Activated CD4-positive, CD25-positive, alpha-beta regulatory T cell treated with anti-CD3 and anti-CD28 coated beads, Interleukin-2, amount 50 U/mL, for 16 hours (primary cell): ENCODE results near the gene MEIKIN.
"Not testable (repeated sequence)": the region's sequence is repeated elsewhere in the genome, so short reads cannot be mapped to it uniquely, and the experiment has no call there.

ENCODE experiments used
- DNase-seq: peaks from one replicate; pipeline ENCODE4 v3.0.0-alpha.2; 2020; ENCODE audit warnings: low read depth, low spot score

The MEIKIN gene

DNA sequence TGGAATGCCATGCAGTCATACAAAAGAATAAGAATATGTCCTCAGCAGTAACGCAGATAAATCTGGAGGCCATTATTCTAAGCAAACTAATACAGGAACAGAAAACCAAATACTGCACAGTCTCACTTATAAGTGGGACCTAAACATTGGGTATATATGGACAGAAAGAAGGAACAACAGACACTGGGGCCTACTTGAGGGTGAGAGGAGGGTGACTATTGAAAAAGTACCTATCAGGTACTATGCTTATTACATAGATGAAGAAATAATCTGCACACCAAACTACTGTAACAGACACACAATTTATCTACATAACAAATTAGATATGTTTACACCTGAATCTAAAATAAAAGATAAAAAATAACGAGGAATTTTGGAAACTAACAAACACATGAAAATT is 38.8 kb downstream of the MEIKIN start:
- no peak for DNase-seq

DNA sequence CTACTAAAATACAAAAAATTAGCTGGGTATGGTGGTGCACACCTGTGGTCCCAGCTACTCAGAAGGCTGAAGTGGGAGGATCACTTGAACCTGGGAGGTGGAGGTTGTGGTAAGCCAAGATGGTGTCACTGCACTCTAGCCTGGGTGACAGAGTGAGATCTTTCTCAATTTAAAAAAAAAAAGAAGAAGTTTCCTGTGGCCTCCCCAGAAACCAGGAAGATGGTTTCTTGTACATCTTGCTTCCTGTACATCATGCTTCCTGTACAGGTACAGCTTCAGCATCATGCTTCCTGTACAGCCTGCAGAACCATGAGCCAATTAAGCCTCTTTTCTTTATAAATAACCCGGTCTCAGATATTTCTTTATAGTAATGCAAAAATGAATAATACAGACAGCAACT is 43.2 kb downstream of the MEIKIN start:
- not testable (repeated sequence) for DNase-seq

GRCh38 chr5:131899686-131900085 is 45.8 kb downstream of the MEIKIN start:
- no peak for DNase-seq

DNA sequence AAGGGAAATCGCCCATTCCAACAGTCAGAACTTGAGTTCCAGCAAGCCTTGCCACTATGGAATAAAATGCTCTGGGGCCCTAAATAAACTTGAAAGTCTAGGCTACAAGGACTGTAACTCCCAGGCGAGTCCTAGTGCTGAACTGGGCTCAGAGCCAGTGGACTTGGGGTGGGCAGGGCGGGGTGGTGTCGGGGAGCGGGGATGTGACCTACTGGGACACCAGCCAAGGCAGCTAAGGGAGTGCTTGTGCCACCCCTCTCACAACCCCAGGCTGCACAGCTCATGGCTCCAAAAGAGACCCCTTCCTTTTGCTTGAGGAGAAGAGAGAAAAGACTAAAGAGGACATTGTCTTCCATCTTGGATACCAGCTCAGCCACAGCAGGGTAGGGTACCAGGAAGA is 61.5 kb downstream of the MEIKIN start:
- DNase-seq: no peak

DNA sequence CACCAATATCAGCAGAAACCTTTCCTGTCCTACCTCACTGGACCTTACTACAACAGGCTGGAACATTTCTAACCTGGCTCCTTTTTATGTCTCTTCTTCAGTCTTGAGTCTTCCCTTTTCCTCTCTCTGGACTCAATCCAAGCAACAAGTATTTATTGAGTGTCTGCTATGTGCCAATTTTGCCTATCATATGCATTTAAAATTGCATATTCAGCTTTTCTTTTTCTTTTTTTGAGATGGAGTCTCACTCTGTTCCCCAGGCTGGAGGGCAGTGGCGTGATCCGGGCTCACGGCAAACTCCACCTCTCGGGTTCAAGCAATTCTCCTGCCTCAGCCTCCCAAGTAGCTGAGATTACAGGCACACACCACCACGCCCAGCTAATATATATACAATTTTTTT is 65.8 kb downstream of the MEIKIN start:
- no peak for DNase-seq

DNA sequence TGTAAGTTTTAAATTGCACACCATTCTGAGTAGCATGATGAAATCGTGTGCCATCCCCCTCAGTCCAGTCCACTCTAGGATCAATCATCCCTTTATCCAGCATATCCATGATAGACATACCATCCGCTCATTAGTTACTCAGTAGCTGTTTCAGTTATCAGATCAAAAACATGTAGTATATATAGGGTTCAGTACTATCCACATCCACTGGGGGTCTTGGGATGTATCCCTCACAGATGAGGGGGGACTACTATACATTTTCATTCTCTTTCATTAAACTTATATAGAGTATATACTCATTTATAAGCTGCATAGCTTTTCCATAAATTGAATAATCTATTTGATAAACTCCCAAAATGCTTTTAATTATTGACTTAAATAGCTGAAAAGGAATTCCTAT is 67.6 kb downstream of the MEIKIN start:
- no peak for DNase-seq

- DNase-seq: not testable (repeated sequence)
These were observed 74.2 kb downstream of the MEIKIN start for GRCh38 chr5:131871251-131871650.

DNA sequence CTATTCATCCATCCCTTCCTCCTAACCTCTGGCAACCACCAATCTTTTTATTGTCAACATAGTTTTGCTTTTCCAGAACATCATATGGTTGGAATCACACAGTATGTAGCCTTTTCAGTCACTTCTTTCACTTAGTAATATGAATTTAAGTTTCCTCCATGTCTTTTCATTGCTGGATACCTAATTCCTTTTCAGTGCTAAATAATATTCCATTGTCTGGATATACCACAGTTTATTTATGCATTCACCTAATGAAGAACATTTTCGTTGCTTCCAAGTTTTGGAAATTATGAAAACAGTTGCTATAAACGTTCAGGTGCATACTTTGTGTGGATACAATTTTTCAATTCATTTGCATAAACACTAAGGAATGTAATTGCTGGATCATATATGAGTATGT is 77.9 kb downstream of the MEIKIN start:
- no peak for DNase-seq

GRCh38 chr5:131863700-131864099 is 81.8 kb downstream of the MEIKIN start:
- no peak for DNase-seq

DNA sequence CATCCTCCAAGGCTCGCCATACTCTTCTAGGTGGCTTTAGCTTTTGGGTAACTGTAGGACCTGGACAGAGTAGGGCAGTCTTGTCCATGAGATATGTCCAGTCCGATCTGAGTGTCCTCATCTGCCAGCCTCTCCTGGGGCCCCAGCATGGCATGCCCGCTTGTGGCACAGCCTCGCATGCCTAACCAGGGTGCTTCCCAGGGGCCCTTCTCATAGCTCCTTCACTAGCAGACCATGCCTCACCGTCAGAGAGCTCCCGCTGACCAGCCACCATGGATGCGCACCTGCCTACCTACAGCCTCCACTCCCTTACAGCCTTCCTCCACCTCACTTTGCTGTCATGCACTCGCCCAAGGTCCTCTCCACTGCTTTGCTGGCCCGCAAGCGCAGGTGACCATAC is 88.1 kb downstream of the MEIKIN start:
- no peak for DNase-seq

DNA sequence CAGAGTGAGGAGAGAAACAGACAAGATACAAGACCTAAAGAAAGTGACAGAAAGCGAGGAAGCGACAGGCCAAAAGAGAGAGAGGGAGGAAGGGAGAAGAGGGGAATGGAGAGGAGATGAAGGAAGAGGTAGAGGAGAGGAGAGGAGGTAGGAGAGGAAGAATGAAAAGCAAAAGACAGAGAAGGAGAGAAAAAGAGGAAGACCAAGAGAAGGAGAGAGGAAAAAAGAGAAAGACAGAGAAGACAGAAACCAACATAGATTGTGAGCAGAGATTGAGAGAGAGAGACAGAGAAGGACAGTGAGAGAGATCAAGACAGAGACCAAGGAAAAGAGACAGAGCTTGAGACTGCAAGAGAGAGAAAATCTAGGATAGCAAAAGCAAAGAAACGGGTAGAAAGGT is 90.0 kb downstream of the MEIKIN start:
- no peak for DNase-seq

DNA sequence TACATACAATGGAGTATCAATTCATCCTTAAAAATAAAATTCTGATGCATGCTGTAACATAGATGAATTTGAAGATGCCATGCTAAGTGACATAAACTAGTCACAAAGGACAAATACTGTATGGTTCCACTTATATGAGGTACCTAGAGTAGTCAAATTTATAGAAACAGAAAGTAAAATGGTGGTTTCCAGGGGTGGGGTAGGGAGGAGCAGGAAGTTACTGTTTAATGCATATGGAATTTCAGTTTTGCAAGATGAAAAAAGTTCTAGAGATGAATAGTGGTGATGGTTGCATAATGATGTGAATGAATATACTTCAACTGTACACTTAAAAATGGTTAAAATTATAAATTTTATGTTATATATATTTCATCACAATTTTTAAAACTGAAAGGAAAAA is 91.3 kb downstream of the MEIKIN start:
- no peak for DNase-seq

GRCh38 chr5:131848662-131849061 is 96.8 kb downstream of the MEIKIN start:
- no peak for DNase-seq

DNA sequence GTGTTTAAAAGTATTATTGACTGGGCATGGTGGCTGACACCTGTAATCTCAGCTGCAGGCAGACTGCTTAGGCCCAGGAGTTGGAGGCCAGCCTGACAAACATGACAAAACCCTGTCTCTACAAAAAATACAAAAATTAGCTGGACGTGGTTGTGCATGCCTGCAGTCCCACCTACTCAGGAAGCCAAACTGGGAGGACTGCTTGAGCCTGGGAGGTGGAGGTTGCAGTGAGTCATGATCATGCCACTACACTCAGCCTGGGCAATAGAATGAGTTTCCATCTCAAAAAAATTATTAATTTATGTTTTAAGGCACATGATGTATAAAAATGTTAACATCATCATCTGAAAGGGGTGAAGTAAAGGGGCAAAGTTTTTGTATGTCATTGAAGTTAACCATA is 98.9 kb downstream of the MEIKIN start:
- no peak for DNase-seq

GRCh38 chr5:131845828-131846227 is 99.6 kb downstream of the MEIKIN start:
- no peak for DNase-seq

GRCh38 chr5:131842971-131843370 is 102.5 kb downstream of the MEIKIN start:
- not testable (repeated sequence) for DNase-seq

DNA sequence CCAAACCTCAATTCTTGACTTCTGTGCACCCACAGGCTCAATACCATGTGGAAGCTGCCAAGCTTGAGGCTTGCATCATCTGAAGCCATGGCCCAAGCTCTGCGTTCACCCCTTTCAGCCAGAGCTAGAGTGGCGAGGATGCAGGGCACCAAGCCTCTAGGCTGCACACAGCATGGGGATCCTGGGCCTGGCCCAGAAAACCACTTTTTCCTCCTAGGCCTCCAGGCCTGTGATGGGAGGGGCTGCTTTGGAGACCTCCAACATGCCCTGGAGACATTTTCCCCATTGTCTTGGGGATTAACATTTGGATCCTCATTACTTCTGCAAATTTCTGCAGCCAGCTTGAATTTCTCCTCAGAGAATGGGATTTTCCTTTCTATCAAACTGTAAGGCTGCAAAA is 112.8 kb downstream of the MEIKIN start:
- DNase-seq: not testable (repeated sequence)

GRCh38 chr5:131825404-131826013 is 120.0 kb downstream of the MEIKIN start:
- no peak for DNase-seq

DNA sequence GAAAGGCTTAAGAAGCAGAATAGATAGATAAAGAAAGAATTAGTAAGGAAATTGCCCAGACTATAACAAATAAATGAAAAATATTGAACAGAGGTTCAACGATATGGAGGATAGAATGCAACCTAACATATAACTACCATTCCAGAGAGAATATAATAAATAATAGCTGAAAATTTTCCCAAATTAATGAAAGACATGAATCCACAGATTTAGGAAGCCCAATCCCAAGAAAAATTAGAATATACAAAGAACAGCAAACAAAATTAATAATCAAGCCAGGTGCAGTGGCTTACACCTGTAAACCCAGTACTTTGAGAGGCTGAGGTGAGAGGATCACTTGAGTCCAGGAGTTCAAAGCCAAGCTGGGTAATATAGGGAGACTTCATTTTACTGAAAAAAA is 120.8 kb downstream of the MEIKIN start:
- DNase-seq: no peak

GRCh38 chr5:131821221-131821620 is 124.2 kb downstream of the MEIKIN start:
- no peak for DNase-seq

- DNase-seq: no peak
These were observed 127.3 kb downstream of the MEIKIN start for GRCh38 chr5:131818001-131818724.

DNA sequence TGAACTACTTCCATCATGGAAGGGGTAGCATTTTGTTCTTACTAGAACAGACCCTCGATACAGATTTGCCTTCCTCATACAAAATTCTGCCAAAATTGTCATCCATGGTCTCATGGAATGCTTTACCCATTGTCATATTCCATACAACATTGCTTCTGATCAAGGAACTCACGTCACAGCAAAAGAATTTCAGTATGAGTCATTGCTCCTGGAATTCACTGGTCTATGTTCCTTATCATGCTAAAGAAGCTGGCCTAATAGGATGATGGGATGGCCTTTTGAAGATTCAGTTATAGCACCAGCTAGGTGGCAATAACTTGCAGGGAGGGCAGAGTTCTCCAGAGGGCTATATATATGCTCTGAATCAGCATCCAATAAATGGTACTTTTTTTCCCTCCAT is 130.5 kb downstream of the MEIKIN start:
- DNase-seq: no peak

- DNase-seq: no peak
These were observed 132.9 kb downstream of the MEIKIN start for GRCh38 chr5:131812371-131813160.
